OCI-LY7 (cell line): ENCODE results near the gene USP46.

Experiments used
- CTCF ChIP-seq: fragments of 200-600 bp; sonication (generic); conservative IDR thresholded peaks from 2 replicates; pipeline ENCODE4 v1.5.1; 2014; ENCODE audit warnings: mild to moderate bottlenecking, antibody characterized with exemption, low read length, moderate library complexity, mixed read lengths
- EZH2phosphoT487 ChIP-seq: fragments of 200-600 bp; sonication (generic); IDR thresholded peaks from 2 replicates; pipeline ENCODE4 v1.6.1; 2018; ENCODE audit warnings: low read depth, borderline replicate concordance, mild to moderate bottlenecking, mixed run types, antibody characterized with exemption, low read length, moderate library complexity, mixed read lengths

GRCh38 chr4:52676536-52676935, 17.4 kb upstream of the USP46 start:
- TF ChIP-seq CTCF (no peak), EZH2phosphoT487 (no peak)
